ENCODE data around the gene PSMB7.

GRCh38 chr9:124315882-124316281 lies 99.4 kb downstream of the PSMB7 start:
- TF ChIP-seq, protein P1, sequence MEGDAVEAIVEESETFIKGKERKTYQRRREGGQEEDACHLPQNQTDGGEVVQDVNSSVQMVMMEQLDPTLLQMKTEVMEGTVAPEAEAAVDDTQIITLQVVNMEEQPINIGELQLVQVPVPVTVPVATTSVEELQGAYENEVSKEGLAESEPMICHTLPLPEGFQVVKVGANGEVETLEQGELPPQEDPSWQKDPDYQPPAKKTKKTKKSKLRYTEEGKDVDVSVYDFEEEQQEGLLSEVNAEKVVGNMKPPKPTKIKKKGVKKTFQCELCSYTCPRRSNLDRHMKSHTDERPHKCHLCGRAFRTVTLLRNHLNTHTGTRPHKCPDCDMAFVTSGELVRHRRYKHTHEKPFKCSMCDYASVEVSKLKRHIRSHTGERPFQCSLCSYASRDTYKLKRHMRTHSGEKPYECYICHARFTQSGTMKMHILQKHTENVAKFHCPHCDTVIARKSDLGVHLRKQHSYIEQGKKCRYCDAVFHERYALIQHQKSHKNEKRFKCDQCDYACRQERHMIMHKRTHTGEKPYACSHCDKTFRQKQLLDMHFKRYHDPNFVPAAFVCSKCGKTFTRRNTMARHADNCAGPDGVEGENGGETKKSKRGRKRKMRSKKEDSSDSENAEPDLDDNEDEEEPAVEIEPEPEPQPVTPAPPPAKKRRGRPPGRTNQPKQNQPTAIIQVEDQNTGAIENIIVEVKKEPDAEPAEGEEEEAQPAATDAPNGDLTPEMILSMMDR (conservative IDR thresholded peaks at IDR 0.05; ENCODE audit: low read depth, low read length) = no peak
- no peak for TF ChIP-seq EZH2 (IDR thresholded peaks at IDR 0.05; ENCODE audit: borderline replicate concordance, low read depth, low read length, poor library complexity, severe bottlenecking)
